ENCODE measurements around the gene RAD1.

Gene RAD1

DNA sequence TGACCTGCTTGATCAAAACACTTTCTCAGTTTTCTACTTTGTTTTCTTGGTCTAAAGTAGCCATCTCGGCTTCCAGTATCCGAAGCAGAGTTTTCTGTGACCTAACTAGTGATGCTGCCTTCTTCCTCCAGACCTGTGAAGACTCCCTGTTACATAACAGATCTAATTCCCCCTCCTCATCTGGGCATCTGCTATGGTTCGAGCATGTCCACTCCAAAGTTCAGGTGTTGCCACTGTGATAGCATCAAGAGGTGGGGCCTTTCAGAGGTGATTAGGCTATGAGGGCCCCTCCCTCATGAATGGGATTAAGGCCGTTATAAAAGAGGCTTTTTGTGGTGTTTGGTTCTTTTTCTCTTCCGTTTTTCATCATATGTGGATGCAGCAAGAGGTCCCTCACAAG is 56.1 kb downstream of the RAD1 start:
- no peak for DNase-seq

- no peak for DNase-seq
Measured at GRCh38 chr5:34858790-34859189, 56.5 kb downstream of the RAD1 start.

GRCh38 chr5:34857894-34858293 is 57.4 kb downstream of the RAD1 start:
- no peak for DNase-seq

DNA sequence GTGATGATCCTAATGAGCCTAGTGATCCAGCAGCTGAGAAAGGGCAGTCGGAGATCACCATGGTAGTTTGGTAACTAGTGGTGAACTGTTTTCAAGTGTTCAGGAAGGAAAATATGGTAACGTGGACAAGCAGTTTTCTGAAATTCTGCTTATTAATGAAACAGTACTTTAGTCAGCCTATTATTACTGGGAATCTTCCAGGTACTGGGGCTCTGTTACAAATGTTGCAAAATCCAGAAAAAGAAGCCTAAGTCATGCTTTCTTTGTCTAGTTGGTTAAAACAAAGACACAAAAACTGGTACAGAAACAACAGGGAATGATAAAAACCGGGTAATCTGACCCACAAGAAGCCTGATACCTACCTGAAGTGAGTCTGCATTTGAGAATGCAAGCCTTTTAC is 58.1 kb downstream of the RAD1 start:
- DNase-seq: no peak

Measured in activated gamma-delta T cell treated with Interleukin-2 at 50 U/mL for 16 hours (primary cell).